ENCODE measurements around the gene DNPH1.

GRCh38 chr6:43207286-43207685 lies 22.0 kb downstream of the DNPH1 start:
- TF ChIP-seq CTCF (IDR thresholded peaks at IDR 0.05) (no peak), POLR2A (IDR thresholded peaks at IDR 0.05) (no peak)

Data from esophagus squamous epithelium (tissue), 4 donors.